GM12878 (cell line): ENCODE results near the gene MEN1. TPM values are rescaled to one million over a fixed set of nuclear protein-coding genes. Genes with fewer than 3 reads are reported as not detected.
A peak's percentile ranks its signal among the peaks of the same experiment; 100 is the strongest.

Experiments
- ATAC-seq: fragments of 200-7000 bp; cut with Tn5 transposase; 3 replicates; pipeline ENCODE4 v1.9.1; 2020; ENCODE audit warnings: mild to moderate bottlenecking, moderate library complexity
- BruUV-seq: library from RNA; stranded (reverse); fragments of 400-500 nt; replicated peaks from 2 replicates; lab custom pipeline; 2021; lab: Mats Ljungman, UMichigan
- CTCF ChIA-PET: fragments of 300-600 bp; sonication (Branson Sonifier 250); formaldehyde crosslinking; extraction: SDS; loops from one replicate; lab custom pipeline; 2021; ENCODE audit warnings: inconsistent platforms; lab: Yijun Ruan, JAX
- POLR2A ChIA-PET: fragments of 350-600 bp; formaldehyde crosslinking; extraction: SDS; loops from one replicate; lab custom pipeline; 2021; ENCODE audit warnings: inconsistent platforms; lab: Charles Lee
- RAD21 ChIA-PET: fragments of 300-600 bp; sonication (Branson Sonifier 250); formaldehyde crosslinking; loops from one replicate; lab custom pipeline; 2023; ENCODE audit warnings: antibody characterized with exemption; ENCODE audit not compliant: unreplicated experiment; lab: Charles Lee
- SMC1A ChIA-PET: fragments of 300-600 bp; sonication (Branson Sonifier 250); formaldehyde crosslinking; loops from one replicate; lab custom pipeline; 2023; ENCODE audit not compliant: unreplicated experiment, uncharacterized antibody; lab: Charles Lee
- DNase-seq: peaks from one replicate; pipeline ENCODE4 v3.0.0-alpha.2; 2011; ENCODE audit warnings: low read depth, low spot score
- FAIRE-seq: peaks from 3 replicates; lab custom pipeline; 2011; peaks lifted over from hg19 to GRCh38; lab: Jason Lieb, UNC
- H2AFZ ChIP-seq: 2 replicates; pipeline ENCODE4 v1.6.0; 2011; ENCODE audit warnings: low read depth, low read length, control low read depth; ENCODE audit not compliant: control insufficient read depth
- H3K27ac ChIP-seq: 2 replicates; pipeline ENCODE4 v1.5.1; 2011; ENCODE audit warnings: control low read depth; ENCODE audit not compliant: control insufficient read depth, insufficient read depth
- H3K27me3 ChIP-seq, 2 experiments: replicated peaks in 1 of 2; 2 replicates each; pipeline versions ENCODE4 v1.6.0 to v1.6.1; 2011; ENCODE audit warnings: low read length in 1 of 2; ENCODE audit not compliant: control insufficient read depth in 2 of 2, insufficient read depth in 2 of 2
- H3K36me3 ChIP-seq, 2 experiments: 2 replicates each; pipeline ENCODE4 v1.5.1; 2011; ENCODE audit warnings: low read length in 1 of 2; ENCODE audit not compliant: control insufficient read depth in 2 of 2, insufficient read depth in 2 of 2
- H3K4me1 ChIP-seq: 2 replicates; pipeline ENCODE4 v1.6.1; 2011; ENCODE audit warnings: mild to moderate bottlenecking, low read length, moderate library complexity, mixed read lengths; ENCODE audit not compliant: control insufficient read depth, insufficient read depth
- H3K4me2 ChIP-seq: 2 replicates; pipeline ENCODE4 v1.6.0; 2011; ENCODE audit warnings: control low read depth; ENCODE audit not compliant: control insufficient read depth, insufficient read depth
- H3K4me3 ChIP-seq: fragments of 200-600 bp; sonication (generic); 2 replicates; pipeline ENCODE4 v1.5.1; 2016
- H3K79me2 ChIP-seq: 2 replicates; pipeline ENCODE4 v1.6.0; 2011; ENCODE audit warnings: low read length; ENCODE audit not compliant: control insufficient read depth, insufficient read depth
- H3K9ac ChIP-seq: 2 replicates; pipeline ENCODE4 v1.8.0; 2011; ENCODE audit warnings: low read length, control low read depth, mixed read lengths; ENCODE audit not compliant: control insufficient read depth, insufficient read depth
- H3K9me3 ChIP-seq: replicated peaks from 3 replicates; pipeline ENCODE4 v1.5.1; 2011; ENCODE audit warnings: mild to moderate bottlenecking, low read length; ENCODE audit not compliant: control insufficient read depth, insufficient read depth
- H4K20me1 ChIP-seq: 2 replicates; pipeline ENCODE4 v1.6.0; 2011; ENCODE audit not compliant: control insufficient read depth, insufficient read depth
- ATF7 ChIP-seq: fragments of 450-650 bp; IDR thresholded peaks from 2 replicates; pipeline ENCODE4 v1.6.1; 2016; ENCODE audit warnings: low read depth, mild to moderate bottlenecking
- HCFC1 ChIP-seq: fragments of 150-350 bp; IDR thresholded peaks from 2 replicates; pipeline ENCODE4 v1.6.1; 2014; ENCODE audit warnings: low read length
- MTA2 ChIP-seq: fragments of 450-650 bp; IDR thresholded peaks from 2 replicates; pipeline ENCODE4 v1.6.1; 2016; ENCODE audit warnings: low read depth, mild to moderate bottlenecking, moderate library complexity
- MTA3 ChIP-seq: IDR thresholded peaks from 2 replicates; pipeline ENCODE4 v1.6.1; 2012; ENCODE audit warnings: low read length, inconsistent platforms, borderline replicate concordance
- POLR2AphosphoS5 ChIP-seq: IDR thresholded peaks from 2 replicates; pipeline ENCODE4 v1.6.1; 2011; ENCODE audit warnings: mild to moderate bottlenecking, low read length, inconsistent platforms
- RELB ChIP-seq: fragments of 450-650 bp; IDR thresholded peaks from 2 replicates; pipeline ENCODE4 v1.6.1; 2017; ENCODE audit warnings: low read depth, mild to moderate bottlenecking, moderate library complexity
- RUNX3 ChIP-seq: IDR thresholded peaks from 2 replicates; pipeline ENCODE4 v1.6.1; 2012; ENCODE audit warnings: low read length, inconsistent platforms
- WGBS: methylation state at CpG from one replicate; pipeline ENCODE4 v1.1.6; 2016; ENCODE audit warnings: low lambda C conversion rate; ENCODE audit not compliant: insufficient replicate concordance, insufficient coverage; ENCODE audit errors: missing lambda C conversion rate; 5-methylcytosine and 5-hydroxymethylcytosine counted together
- in situ Hi-C: fragments of 300-500 bp; cut with MboI; formaldehyde crosslinking; loops from 9 replicates; pipeline ENCODE4 v1.14.3; 2018; ENCODE audit warnings: mixed read lengths
- intact Hi-C: fragments of 100-400 bp; cut with micrococcal nuclease; formaldehyde crosslinking; loops from one replicate; pipeline ENCODE4 v1.14.2; 2022; ENCODE audit not compliant: unreplicated experiment
- polyA plus RNA-seq, 11 experiments: library from polyadenylated mRNA; depleted of rRNA in 4 of 11; unstranded in 6 of 11; stranded (reverse) in 5 of 11; fragments of >200 nt; fragmentation: Nextera tagmentation in 4 of 11; fragmentation: Illumina TruSeq in 1 of 11; extraction: Ambion mirVana in 4 of 11; extraction: Trizol in 1 of 11; gene quantifications; 1 replicate in 1 of 11; 2 replicates in 10 of 11; pipeline versions ENCODE4 v1.2.1 to v1.2.3, GENCODE V29; 2011 to 2016; ENCODE audit warnings: inconsistent platforms in 2 of 11, missing spikeins in 2 of 11, low read depth in 1 of 11
- total RNA-seq, 4 experiments: library from RNA; depleted of rRNA in 3 of 4; stranded (reverse); fragments of >200 nt in 3 of 4; fragmentation: Illumina TruSeq in 1 of 4; extraction: Trizol in 1 of 4; gene quantifications; 2 replicates each; pipeline versions ENCODE4 v1.2.1 to v1.2.3, GENCODE V29; 2013 to 2021

MEN1 gene
- total and polyA plus RNA-seq, 10 of the 15 experiments (the other 5 are each of a cell fraction or from before 2014, with no cell fraction given) = 2.5 to 39.7 (median 20.7) TPM

GRCh38 chr11:64764753-64765152 is 45.6 kb downstream of the MEN1 start:
- Histone ChIP-seq H3K9ac (no peak overlapping the region), H3K79me2 (peaks cover 9% of the 10 kb centered on the region), H3K4me3 (no peak overlapping the region), H2AFZ (no peak overlapping the region), H3K36me3 (peaks cover 41% of the 10 kb centered on the region in 2 experiments), H3K27me3 (no peaks in the 10 kb centered on the region), H3K9me3 (no peaks in the 10 kb centered on the region), H3K4me2 (no peak overlapping the region), H4K20me1 (peaks cover 19% of the 10 kb centered on the region), H3K27ac (no peak overlapping the region), H3K4me1 (peaks cover 17% of the 10 kb centered on the region)
- intact Hi-C loops = no loop called here
- ATAC-seq = no peak
- TSS peak; percentile 37 for BruUV-seq
- ChIA-PET RAD21 (interaction anchor here (1.0 kb wide), 1 partner anchor 76 kb away, joined by 3 read pairs; no protein-coding TSS in a partner anchor), SMC1A (interaction anchor here (1.1 to 2.9 kb wide), 2 partner anchors 20 to 38 kb away, joined by 4 to 11 read pairs; partner anchors contain the start of gene RASGRP2), POLR2A (interaction anchor here (1.6 kb wide), 1 partner anchor 14 kb away, joined by 6 read pairs; the partner anchor contains the start of gene SF1), CTCF (interaction anchor here (1.0 to 2.5 kb wide), 4 partner anchors 11 to 76 kb away, joined by 3 to 16 read pairs (median 6); partner anchors contain the start of gene RASGRP2)
- FAIRE-seq = no peak
- TF ChIP-seq RELB = no peak
- TF ChIP-seq POLR2AphosphoS5 = peak; percentile 67; the same call in 1 of the 2 replicates
- in situ Hi-C loops = no loop called here
- no peak for DNase-seq
- WGBS = 92% methylated on average over 8 of the region's 8 CpGs

DNA sequence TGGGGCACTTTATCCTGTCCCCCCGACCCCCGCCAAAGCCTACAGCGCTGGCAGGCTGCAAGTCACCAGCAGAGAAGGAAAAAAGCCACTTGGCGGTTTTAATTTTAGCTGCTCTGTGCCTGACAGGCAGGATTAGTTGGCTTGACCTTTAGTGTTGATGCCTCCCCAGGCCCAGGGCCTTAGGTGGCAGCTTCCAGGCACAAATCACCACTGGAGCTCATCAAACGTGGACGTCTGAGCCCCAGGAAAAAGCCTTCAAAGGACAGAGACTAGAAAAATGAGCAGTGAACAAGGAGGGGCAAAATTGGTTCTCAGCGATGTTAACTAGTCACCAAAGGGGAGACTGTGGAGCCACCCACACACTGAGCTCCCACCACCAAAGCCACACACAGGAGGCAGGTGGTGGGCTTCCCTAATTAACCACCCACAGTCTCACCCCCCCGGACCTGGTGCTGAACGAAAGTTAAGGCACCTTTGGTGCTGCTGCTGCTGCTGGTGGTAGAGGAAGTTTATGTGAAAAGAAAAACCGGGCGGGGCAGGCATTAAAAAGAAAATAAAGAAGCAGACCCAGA is 46.2 kb downstream of the MEN1 start:
- BruUV-seq = no TSS peak
- no peak for DNase-seq
- WGBS = 46% methylated on average over 11 of the region's 11 CpGs
- Histone ChIP-seq H3K27me3 (no peaks in the 10 kb centered on the region), H2AFZ (no peak overlapping the region), H3K79me2 (peaks cover 5% of the 10 kb centered on the region), H3K27ac (0 out of 2 replicates have a peak overlapping the region, but pooled peaks have one; percentile 8), H3K9ac (no peak overlapping the region), H3K4me2 (no peak overlapping the region), H3K4me3 (no peak overlapping the region)
- CTCF ChIA-PET = interaction anchor here (1.0 to 2.5 kb wide), 9 partner anchors 8 to 446 kb away, joined by 3 to 16 read pairs (median 3); partner anchors contain the start of genes PRDX5, RASGRP2, SF1 and TRMT112
- SMC1A ChIA-PET = interaction anchor here (1.0 to 2.9 kb wide), 6 partner anchors 8 to 75 kb away, joined by 3 to 18 read pairs (median 5); partner anchors contain the start of gene RASGRP2
- no peak for ATAC-seq
- intact Hi-C loops (no loop called here), in situ Hi-C loops (no loop called here)
- RAD21 ChIA-PET = interaction anchor here (1.0 to 1.4 kb wide), 2 partner anchors 8 to 75 kb away, joined by 3 to 5 read pairs; no protein-coding TSS in a partner anchor
- POLR2A ChIA-PET = interaction anchor here (0.7 to 1.6 kb wide), 5 partner anchors 8 to 22 kb away, joined by 3 to 6 read pairs (median 3); partner anchors contain the start of gene SF1
- TF ChIP-seq MTA3 (peak; percentile 29; the same call in 1 of the 2 replicates), RUNX3 (peak; percentile 56), HCFC1 (no peak), ATF7 (peak; percentile 27; the same call in 1 of the 2 replicates), MTA2 (peak; percentile 32; the same call in 1 of the 2 replicates)
- TF ChIP-seq, all 136 proteins: peak for 4
- Histone ChIP-seq H3K36me3 (peaks cover 35 to 36% of the 10 kb centered on the region in 2 experiments), H4K20me1 (peaks cover 19% of the 10 kb centered on the region), H3K4me1 (peaks cover 17% of the 10 kb centered on the region), H3K9me3 (no peaks in the 10 kb centered on the region)
- FAIRE-seq = no peak
